G401 (cell line): ENCODE measurements around the gene SH3RF3. TPM values are rescaled to one million over a fixed set of nuclear protein-coding genes. Genes with fewer than 3 reads are reported as not detected.

ENCODE experiments used
- DNase-seq: peaks from one replicate; pipeline ENCODE4 v3.0.0-alpha.2; 2015; ENCODE audit warnings: low spot score
- in situ Hi-C: cut with HindIII; loops from 2 replicates; pipeline ENCODE4 v1.10.0; 2016; ENCODE audit warnings: low sequenced_read_pairs, mixed read lengths
- total RNA-seq: library from RNA; depleted of rRNA; stranded (reverse); fragments of >200 nt; shearing (Covaris generic); gene quantifications from 2 replicates; pipeline ENCODE4 v1.2.3, GENCODE V29; 2014

Gene SH3RF3
- total RNA-seq, 1 experiment from 2014 or later: not detected

DNA sequence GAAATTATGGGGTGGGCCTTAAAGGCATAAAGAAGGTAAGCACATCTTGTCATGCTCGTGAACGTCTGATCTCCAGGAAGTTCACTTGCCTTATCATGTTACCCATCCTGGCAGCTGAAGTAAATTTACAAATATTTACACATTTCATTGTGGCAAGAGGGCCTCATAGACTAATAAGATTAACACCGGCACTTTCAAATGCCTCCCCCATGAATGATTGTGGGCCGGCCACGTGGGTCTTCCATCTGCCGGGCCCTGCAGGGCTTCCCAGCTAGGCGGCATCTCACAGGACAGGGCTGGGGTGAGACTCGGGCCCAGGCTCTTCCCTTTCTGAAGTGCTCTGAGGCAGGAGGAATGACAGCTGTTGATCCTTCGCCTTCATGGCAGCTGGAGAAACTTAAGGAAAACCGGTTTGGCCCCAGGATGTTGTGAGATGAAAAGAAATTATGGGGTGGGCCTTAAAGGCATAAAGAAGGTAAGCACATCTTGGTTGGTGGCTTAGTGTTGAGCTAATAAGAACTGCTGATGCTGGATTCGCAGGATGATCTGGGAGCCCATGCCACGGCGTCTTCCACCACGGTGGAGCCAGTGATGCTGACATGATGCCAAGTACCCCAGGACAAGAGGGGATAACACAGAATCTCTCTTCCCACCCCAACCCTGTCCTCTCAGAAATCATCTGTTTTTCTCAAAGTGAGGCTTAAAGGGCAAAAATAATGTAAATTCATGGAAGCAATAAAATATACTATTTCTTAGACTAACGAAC is 308.5 kb downstream of the SH3RF3 start:
- in situ Hi-C loops: no loop called here
- no peak for DNase-seq

DNA sequence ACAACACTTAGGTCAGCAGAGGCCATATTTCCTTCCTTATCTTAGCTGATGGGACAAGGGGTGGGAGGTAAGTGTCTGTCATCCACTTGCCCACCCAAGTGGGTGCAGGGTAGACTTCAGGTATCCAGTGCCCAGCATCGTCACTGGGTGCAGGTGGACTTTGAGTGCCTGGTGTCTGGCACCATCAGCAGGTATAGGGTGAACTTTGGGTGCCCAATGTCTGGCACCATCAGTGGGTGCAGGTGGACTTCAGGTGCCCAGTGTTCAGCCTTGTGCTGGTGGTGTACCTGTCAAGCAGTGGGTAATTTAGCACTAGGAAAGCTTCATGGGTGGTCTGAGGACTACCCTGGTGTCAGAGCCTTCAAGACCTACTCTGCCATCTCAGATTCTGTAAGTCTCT is 309.1 kb downstream of the SH3RF3 start:
- in situ Hi-C loops: no loop called here
- DNase-seq: no peak

DNA sequence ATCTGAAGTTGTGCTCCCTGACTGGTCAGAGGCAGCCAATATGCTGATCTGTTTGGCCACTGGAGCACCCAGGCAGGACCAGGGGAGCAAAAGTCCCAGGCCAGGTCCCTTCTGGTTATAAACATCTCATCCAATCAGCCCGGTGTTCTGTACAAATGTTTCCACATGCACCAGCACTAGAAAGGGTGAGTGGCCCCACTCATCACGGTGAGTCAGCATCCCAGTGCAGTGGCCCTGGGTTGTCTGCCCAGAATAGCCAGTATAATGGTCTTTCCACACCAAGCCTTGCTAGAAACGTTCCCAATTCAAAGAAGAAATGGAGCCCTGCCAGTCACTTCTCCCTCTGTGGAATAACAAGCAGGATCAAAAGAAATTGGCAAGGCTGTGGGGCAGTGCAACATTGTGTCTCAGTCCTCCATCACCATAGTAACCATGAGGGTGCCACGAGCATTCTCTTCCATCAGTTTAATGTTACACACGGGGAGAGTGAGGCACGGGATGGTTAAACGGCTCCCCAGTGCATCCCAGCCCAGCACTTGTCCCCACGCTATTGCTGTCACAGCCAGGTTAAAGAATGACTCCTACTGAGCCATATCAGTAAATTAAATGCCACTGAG is 309.9 kb downstream of the SH3RF3 start:
- DNase-seq: peak; percentile 49
- in situ Hi-C loops: no loop called here

DNA sequence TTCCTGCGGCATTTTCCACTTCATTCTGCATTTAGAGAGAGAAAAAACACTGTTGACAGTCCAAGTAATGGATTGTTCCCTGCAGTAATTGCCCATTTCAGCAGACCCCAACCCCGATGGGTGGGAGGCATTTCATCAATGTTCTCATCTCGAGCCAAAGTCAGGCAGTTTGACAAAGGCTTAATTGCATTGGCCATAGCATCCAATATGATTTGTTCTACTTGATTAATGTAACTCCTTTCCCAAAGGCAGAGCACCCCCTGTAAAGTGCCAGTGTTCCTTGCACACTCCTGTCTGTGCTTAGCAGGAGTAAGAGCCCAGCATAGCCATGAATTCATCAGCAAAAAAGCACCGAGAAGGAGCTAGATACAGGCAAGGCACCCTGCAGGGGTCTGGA is 310.4 kb downstream of the SH3RF3 start:
- in situ Hi-C loops: no loop called here
- DNase-seq: no peak

DNA sequence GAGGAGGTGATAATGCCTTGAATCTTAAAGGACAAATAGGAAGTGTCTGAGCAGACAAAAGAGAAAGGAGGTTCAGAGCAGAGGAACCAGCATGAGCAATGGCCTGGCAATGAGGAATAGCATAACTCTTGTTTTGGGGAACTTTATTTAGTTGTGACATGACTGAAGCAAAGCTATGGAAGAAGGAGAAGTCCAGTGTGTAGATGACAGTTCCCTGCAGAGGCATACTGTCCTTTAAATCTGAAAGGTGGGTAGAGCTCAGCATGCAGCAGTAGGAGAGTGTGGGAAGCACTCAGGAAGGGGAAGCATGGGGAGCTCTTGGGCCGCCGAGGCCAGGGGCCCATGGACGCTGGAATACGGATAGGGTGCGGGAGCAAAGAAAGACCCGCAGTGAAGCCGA is 311.0 kb downstream of the SH3RF3 start:
- DNase-seq: no peak
- in situ Hi-C loops: no loop called here

DNA sequence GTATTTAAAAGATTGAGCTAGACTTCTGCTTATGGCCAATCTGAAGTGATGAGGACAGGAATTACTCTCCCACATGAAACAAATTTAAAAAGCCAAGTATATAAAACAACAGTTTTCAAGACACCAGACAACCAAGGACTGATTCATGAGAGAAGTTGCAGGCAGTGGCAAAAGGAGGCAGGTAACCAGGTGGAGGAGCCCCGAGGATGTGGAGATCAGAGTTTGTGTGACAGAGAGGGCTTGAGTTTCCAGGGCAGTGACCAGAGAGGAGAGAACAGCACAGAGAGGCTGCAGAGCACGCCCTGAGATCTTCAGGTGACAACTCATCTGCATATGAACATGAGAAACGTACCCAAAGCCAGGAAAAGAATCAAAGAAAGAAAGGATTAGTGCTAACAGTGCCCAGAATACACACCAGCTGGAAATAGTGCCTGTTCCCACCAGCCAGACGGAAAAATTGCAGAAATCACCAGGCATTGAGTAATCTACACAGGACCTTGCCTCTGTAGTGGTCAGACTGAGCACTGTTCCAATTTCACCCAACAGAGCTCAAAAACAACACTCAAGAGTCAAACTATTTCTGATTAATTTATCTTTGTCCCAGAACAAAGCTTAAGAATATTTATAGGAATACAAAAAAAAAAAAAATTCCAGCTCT is 311.6 kb downstream of the SH3RF3 start:
- in situ Hi-C loops: no loop called here
- no peak for DNase-seq

DNA sequence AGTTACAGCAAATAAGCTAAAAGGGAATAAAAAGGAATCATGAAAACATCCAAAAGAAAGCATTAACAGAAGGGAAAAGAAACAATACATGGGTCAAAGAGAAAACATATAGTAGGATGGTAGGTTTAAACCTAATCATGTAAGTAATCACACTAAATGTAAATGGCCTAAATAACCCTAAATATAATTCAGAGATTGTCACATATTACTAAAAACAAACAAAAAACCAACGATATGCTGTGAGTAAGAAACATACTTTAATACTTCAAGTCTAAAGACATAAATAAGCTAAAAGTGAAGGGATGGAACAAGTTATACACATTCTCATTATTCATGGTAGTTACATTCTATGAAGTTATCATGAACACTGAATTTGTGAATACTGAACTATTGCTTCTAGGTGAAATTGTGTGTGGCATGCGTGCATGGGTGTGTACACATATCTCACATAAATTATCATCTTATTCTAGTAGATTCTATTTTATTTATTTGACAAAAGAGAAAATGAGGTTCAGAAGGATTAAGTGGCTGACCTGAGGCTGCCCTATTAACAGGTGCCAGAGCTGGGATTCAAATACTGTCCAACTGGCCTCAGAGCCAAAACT is 313.8 kb downstream of the SH3RF3 start:
- in situ Hi-C loops: no loop called here
- no peak for DNase-seq

DNA sequence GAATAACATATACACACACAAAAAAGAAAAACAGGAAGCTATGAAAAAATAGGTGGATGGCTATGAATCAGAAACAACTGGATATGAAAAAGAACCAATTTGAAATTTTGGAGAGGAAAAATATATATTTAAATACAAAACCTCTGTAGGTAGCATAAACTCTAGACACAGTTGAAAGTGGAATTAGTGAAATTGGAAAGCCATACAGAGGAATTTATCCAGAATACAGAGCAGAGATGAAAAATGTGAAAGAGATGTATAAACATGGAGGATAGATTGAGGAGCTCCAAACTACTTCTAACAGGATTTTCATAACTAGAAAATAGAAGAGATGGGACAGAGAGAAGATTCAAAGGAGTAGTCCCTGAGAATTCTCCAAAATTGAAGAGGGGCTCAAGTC is 315.9 kb downstream of the SH3RF3 start:
- in situ Hi-C loops: no loop called here
- DNase-seq: no peak

DNA sequence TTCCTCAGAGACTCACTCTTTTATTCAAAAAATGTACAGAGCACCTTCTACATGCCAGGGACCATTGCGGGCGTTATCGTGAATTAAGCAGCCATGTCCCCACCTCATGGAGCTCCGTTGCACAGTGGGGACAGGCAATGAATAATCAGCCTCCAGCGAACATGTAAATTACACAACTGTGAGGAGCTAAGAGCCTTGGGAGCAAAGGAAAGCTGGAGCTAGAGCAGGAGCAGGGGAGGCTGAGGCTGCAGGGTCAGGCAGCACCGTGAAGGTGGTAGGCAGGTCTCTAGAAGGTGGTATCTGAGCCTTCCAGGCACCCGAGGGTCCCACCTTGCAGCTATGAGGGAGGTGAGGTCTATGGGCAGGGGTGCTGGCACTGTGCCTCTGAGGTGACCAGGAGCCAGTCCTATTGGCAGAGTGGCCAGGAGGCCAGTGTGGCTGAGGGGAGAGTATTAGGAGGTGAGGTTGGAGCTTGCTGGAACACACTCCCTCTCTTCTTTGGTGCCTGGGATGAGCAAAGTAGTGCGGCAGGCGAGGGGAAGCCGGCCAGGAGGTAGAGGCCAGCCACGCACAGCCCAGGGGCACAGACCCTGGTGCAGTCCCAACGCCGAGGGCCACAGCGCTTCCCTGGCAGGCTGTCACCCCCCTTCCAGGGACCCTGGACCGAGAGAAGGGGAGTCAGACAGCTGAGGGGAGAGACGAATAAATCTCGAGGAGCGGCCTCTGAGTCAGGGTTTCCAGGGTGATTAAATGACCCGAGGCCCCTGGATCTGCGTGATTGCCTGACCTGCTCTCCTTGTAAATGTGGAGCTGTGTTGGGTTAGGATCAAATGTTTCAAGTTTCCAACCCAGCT is 317.5 kb downstream of the SH3RF3 start:
- no peak for DNase-seq
- in situ Hi-C loops: no loop called here

DNA sequence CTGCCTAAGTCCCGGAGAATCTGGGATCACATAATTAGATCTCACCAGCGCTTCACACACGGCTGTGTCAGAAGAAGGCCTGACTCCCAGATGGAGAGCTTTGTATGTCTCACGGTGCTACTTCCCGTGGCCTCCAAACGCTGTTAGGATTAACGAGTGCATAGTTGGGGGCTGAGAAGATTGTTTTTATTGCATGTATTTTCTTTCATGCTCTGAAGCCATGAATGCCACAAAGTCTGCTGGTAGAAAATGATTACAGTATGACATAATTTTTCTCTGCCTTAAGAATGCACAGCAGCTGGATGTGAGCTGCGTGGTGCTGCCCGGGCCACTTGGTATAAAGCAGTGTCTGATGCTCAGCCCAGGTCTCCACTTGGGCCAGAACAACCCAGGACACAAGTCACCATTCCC is 318.3 kb downstream of the SH3RF3 start:
- in situ Hi-C loops: no loop called here
- peak; percentile 69 for DNase-seq

DNA sequence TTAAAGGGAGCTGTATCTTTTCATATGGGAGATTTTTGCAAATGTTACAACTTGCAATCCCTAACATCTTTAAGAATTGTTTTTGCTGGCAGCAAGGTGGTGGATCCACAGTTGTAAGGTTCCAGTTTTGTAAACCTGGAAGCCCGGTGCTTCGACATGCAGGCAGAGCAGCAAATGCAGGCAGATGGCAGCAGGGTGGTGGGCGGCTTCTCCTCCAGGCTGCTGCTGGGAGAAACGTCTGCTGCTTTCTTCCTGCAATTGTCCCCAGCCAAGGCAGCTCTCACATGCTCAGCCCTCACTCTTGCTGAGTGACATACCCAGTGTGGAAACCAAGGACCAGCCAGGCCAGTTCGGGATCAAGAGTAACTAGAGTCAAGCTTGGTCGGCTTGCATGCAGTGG is 318.8 kb downstream of the SH3RF3 start:
- in situ Hi-C loops: no loop called here
- DNase-seq: peak; percentile 86

DNA sequence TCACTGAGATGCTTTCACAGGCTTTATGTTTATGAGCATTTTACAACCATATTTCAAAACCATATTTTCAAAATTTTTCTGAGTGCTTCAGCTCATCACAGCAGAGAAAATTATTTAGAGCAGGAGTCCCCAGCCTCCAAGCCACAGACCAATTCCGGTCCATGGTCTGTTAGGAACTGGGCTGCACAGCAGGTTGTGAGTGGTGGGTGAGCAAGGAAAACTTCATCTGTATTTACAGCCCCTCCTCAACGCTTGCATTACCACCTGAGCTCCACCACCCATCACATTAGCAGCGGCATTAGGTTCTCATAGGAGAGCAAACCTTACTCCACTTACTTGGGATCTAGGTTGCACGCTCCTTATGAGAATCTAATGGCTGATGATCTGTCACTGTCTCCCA is 319.2 kb downstream of the SH3RF3 start:
- DNase-seq: no peak
- in situ Hi-C loops: no loop called here

DNA sequence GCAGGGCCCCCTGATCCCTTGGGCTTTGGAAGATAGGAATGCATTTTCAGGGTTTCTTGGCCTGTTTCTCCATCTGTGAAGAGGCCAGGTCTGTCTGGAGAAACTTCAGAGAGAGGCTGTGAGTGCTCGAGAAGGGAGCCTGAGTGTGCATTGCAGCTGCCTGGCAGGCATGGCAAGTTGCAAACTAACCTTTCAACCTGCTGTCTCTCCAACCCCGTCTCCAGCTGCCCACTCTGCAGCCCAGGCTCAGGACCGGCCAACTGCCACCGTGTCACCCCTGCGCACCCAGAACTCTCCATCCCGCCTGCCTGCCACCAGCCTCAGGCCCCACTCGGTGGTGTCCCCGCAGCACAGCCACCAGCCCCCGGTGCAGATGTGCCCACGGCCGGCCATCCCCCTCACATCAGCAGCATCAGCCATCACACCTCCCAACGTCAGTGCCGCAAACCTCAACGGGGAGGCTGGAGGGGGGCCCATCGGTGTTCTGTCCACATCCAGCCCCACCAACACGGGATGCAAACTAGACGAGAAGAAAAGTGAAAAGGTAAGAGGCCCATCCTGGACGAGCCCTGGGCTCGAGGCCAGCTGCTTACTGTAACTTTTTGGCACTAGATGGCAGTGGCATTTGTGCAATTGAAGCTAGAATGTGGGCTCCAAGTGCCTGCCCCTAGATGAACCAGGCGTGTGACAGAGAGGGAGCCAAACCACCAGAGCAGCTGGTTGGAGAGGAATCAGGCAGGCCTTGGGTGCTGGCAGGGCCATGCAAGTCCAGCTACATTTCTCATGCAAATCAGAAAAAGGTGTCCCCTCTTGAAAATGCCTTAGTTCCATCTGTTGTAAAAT is 320.2 kb downstream of the SH3RF3 start:
- in situ Hi-C loops: no loop called here
- DNase-seq: peak; percentile 51

DNA sequence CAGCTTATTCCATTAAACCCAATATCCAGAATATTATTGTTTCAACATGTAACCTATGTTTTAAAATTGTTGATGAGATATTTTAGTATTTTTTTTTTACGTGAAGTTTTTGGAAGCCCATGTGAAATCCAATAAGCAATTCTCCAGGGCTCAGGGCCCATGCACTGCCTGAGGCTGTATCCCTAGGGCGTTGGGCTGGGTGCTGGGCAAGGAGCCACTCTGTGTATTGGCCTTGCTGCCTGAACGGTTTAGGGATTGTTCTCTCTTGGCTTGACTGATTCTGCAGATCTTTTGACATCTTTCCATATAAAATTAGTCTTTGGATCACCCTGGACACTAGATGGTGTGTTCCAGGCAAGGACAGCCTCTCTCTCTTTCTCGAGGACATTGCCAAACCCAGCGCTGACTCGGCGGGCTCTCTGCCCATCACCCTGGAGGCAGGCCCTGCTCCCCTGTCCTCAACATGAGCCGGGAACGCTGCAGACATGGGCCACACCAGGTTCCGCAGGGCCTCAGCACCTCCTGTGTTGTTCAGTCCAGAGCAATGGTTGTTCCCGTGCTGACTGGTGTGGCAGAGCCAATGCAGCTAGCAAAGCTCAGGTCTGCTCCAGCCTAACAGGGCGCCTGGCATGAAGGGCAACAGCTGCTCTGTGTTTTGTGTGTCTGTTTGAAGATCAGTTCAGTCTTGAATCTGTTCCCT is 321.7 kb downstream of the SH3RF3 start:
- in situ Hi-C loops: no loop called here
- DNase-seq: peak; percentile 63

DNA sequence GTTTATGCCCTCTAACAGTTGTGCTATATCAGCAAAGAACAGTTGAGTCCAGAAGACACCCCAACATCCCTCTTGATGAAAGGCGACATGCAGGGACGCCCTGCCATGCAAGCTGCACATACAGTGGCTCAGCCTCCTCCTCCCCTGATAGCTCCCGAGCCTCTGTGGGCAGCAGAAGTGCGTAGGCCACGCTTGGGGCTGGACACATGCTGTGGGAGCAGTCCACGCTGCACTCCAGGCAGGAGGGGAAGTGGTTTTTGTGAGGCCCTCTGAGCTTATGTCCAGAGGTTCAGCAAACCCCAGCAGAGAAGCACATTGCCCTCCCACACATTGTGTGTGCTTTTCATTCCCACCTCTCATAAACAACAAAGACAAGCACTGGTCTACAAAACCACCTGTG is 322.7 kb downstream of the SH3RF3 start:
- DNase-seq: no peak
- in situ Hi-C loops: no loop called here

DNA sequence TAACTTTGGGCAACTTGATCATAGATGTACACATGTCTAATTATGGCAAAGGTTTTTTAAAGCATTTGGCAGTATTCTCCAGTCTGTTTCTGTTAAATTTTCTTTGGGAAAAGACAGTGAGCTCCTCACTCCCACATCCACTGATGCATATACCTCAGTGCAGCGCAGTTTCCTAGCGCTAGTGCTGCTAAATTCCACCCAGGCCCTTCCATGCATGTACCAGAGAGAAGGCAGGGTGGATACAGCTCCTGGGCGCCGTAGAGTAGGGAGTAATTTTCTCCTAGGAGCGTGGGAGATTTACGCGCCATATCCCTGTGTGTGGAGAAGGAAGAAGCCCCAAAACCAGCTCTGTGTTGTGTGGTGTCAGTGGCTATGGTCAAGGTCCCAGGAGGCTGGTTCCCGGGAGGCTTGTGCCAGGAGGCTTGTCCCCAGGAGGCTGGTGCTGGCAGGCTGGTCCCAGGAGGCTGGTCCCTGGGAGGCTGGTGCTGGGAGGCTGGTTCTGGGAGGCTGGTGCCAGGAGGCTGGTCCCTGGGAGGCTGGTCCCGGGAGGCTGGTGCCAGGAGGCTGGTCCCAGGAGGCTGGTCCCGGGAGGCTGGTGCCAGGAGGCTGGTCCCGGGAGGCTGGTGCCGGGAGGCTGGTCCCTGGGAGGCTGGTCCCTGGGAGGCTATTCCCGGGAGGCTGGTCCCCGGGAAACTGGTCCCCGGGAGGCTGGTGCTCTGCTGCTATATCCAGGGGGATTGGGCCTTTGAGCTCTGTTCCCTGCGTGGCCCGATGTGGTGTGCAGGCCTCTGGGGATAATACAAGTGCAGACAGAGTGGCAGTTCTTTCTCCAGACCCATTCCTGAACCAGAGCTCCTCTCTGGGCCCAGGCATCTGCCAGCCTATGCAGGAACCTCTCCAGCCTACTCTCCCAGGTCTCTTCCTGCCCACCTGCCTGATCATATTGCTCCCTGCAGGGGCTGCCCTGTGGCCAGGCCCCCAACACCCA is 323.6 kb downstream of the SH3RF3 start:
- in situ Hi-C loops: no loop called here
- DNase-seq: no peak
